HL-60/S4 treated with phorbol 12-myristate 13-acetate at 8.2 ng/mL for 4 days and 3 days (cell line): Measurements from ENCODE around the gene SIGLEC10.

ENCODE experiments used
- in situ Hi-C: fragments of 300-500 bp; cut with MboI; formaldehyde crosslinking; loops from 2 replicates; pipeline ENCODE4 v1.15.0; 2022; ENCODE audit warnings: low sequenced_read_pairs

The SIGLEC10 gene

DNA sequence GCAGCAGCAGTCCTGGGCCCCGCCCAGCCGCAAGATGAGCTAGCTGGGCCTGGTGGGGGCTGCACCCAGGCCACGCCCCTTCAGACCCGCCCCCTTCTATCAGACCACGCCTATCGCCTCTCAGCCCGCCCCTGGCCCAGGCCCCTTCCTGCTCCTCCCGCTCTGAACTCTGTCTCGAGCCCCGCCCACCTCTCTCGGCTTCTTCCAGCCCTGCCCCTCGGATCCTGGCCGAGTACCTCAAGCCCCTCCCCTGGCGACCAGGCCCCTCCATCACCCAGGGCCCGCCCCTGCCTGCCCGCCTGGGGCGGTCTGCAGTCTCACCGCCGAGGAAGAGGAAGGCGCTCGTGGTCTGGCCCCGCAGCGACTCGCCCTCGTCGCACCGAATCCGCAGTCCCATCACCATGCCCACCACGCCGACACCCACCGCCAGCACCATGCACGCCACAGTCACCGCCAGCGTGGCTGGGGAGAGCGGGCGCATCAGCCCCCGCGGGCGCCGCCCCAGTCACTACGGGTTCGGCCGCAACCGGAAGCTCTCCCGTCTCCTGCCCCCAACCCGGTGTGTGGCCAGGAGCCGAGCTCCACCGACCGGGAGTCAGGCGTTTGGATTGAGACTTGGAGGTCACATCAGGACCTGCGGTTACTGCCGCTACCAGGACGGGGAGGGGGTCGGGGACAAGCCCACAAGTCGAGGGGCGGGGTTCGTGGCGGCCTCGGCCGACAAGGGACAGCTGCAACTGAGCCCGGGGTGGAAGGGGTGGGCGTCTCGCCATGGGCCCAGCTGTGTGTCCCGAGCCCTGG, 49.7 kb downstream of the SIGLEC10 start:
- in situ Hi-C loops: no loop called here

- in situ Hi-C loops: no loop called here
Observed at GRCh38 chr19:51367255-51367564, 50.2 kb downstream of the SIGLEC10 start.

GRCh38 chr19:51366389-51367254, 50.8 kb downstream of the SIGLEC10 start:
- in situ Hi-C loops: no loop called here

- in situ Hi-C loops: no loop called here
Observed at GRCh38 chr19:51365965-51366388, 51.5 kb downstream of the SIGLEC10 start, which contains the start of gene ETFB. TSS of gene ETFB (minus strand) at chr19:51366388. CDS start at chr19:51366326, 62 bp downstream.

- in situ Hi-C loops: no loop called here
Observed at GRCh38 chr19:51365211-51365964, 52.1 kb downstream of the SIGLEC10 start.

DNA sequence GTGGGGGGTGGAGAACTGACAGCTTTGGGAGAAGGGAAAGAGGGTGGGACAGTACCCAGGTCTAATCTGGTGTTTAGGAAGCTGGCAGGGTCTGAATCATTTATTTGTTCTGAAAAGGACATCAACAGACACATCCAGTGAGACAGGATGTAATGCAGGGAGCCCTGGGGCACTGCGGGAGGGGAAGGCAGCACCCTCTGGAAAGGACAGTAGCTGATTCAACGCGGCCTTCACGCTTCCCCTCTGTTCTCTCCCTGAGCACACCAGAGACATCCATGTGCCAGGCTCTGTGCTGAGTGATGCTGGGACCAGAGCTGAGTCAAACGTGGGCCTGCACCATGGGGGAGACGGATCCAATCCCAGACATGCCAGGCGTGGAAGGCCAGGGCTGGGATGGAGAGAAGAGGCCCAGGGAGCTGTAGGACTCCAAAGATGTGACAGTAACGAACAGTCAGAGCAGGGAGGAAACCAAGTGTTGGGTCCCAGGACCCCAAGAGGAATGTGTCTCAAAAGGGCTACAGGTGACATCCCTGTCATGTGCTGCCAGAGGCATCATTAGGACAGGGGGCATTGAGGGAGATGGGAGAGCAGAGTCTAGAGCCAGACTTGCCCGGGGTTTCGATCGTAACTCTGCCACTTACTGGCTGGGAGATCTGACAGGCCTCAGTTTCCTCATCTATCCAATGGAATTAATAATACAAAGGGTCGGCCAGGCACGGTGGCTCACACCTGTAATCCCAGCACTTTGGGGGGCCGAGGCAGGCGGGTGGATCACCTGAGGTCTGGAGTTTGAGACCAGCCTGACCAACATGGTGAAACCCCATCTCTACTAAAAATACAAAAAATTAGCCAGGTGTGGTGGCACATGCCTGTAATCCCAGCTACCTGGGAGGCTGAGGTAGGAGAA, 53.0 kb downstream of the SIGLEC10 start:
- in situ Hi-C loops: no loop called here

DNA sequence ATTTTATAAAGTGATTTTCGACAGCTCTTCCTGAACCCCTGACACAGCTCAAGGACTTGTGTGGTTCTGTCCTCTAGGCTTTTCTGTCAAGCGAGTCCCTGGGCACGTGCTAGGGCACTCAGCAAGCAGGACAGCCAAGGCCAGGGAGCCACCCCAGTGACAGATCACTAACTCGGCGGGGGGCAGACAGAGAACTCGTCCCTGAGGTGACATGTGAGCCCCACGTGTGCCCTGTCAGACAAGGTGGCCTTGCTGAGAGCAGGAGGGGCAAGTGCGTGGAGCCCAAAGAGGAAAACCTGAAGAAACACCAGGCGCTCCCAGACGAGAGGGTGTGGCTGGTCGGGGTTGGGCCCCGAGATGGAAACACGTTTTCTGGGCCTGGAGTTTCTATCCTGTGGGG, 56.2 kb downstream of the SIGLEC10 start:
- in situ Hi-C loops: no loop called here
